Esophagus squamous epithelium (tissue), 5 donors: ENCODE measurements around the gene STRBP. TPM values are rescaled to one million over a fixed set of nuclear protein-coding genes. Genes with fewer than 3 reads are reported as not detected.

ENCODE experiments used
- DNase-seq: peaks from one replicate; lab custom pipeline; 2025; lab: John Stamatoyannopoulos, UW
- H3K27ac ChIP-seq, 4 donors: fragments of 200-600 bp; sonication (generic); one replicate each; pipeline ENCODE4 v1.5.1; 2016 to 2019; ENCODE audit warnings: mild to moderate bottlenecking in 1 of 4
- H3K27me3 ChIP-seq, 4 donors: fragments of 200-600 bp; sonication (generic); 1 replicate in 3 of 4; 2 replicates in 1 of 4; pipeline versions ENCODE4 v1.5.1 to v1.6.0; 2017 to 2021; ENCODE audit warnings: antibody characterized with exemption in 1 of 4
- H3K36me3 ChIP-seq, 3 donors: fragments of 200-600 bp; sonication (generic); one replicate each; pipeline ENCODE4 v1.5.1; 2016 to 2019
- H3K4me1 ChIP-seq, 3 donors: fragments of 200-600 bp; sonication (generic); one replicate each; pipeline ENCODE4 v1.5.1; 2017 to 2019
- H3K4me3 ChIP-seq, 4 donors: fragments of 200-600 bp; sonication (generic); 1 replicate in 3 of 4; 2 replicates in 1 of 4; pipeline ENCODE4 v1.5.1; 2016 to 2019; ENCODE audit warnings: mild to moderate bottlenecking in 2 of 4, moderate library complexity in 1 of 4
- H3K9me3 ChIP-seq, 3 donors: fragments of 200-600 bp; sonication (generic); one replicate each; pipeline ENCODE4 v1.5.1; 2016 to 2019
- CTCF ChIP-seq, 6 experiments: fragments of 450-650 bp in 4 of 6; fragments of 200-600 bp in 2 of 6; sonication (generic) in 2 of 6; IDR thresholded peaks; one replicate each; pipeline ENCODE4 v1.5.1; 2016 to 2019; ENCODE audit warnings: antibody characterized with exemption in 6 of 6, mild to moderate bottlenecking in 4 of 6, moderate library complexity in 4 of 6
- POLR2A ChIP-seq, 4 donors: fragments of 450-650 bp; IDR thresholded peaks; one replicate each; pipeline ENCODE4 v1.6.1; 2017; ENCODE audit warnings: antibody characterized with exemption in 4 of 4, mild to moderate bottlenecking in 4 of 4, moderate library complexity in 3 of 4
- WGBS, 2 donors: methylation state at CpG; one replicate each; pipeline ENCODE4 v1.1.5; 2018; 5-methylcytosine and 5-hydroxymethylcytosine counted together
- intact Hi-C: fragments of 100-400 bp; cut with DNase I; formaldehyde crosslinking; loops from one replicate; pipeline ENCODE4 v1.15.0; 2022
- total RNA-seq, 4 donors: library from RNA; depleted of rRNA; stranded (reverse); fragments of >200 nt; gene quantifications; one replicate each; pipeline ENCODE4 v1.1.0, GENCODE V29; 2016
- donor health status: DM: yes; HTN: yes; CAD: no.

STRBP gene
- total RNA-seq, 4 donors from 2014 or later, result 22.7 to 26.1 (median 23.6) TPM

- WGBS, 2 donors, result 93 to 100% methylated on average over 1 of the region's 1 CpG
- no peaks in the 10 kb centered on the region for H3K27me3 ChIP-seq
- H3K27ac ChIP-seq, result no peak overlapping the region
- no peak overlapping the region for H3K4me3 ChIP-seq
- TF ChIP-seq CTCF (IDR thresholded peaks at IDR 0.05), result no peak
- no peak for TF ChIP-seq POLR2A (IDR thresholded peaks at IDR 0.05)
- H3K36me3 ChIP-seq, result no peaks in the 10 kb centered on the region
- intact Hi-C loops, result no loop called here
- no peaks in the 10 kb centered on the region for H3K9me3 ChIP-seq
- H3K4me1 ChIP-seq, result peaks cover 0 to 10% (median 0%) of the 10 kb centered on the region in 3 donors
- DNase-seq, result no peak
Measured at GRCh38 chr9:123231421-123231820, 37.0 kb downstream of the STRBP start.

GRCh38 chr9:123228967-123229366 lies 39.4 kb downstream of the STRBP start:
- intact Hi-C loops, result no loop called here
- Histone ChIP-seq H3K36me3 (no peaks in the 10 kb centered on the region), H3K4me1 (peaks cover 0 to 35% (median 7%) of the 10 kb centered on the region in 3 donors), H3K27me3 (no peaks in the 10 kb centered on the region), H3K4me3 (no peak overlapping the region), H3K27ac (no peak overlapping the region), H3K9me3 (no peaks in the 10 kb centered on the region)
- WGBS, 2 donors, result 86 to 91% methylated on average over 4 of the region's 4 CpGs
- TF ChIP-seq POLR2A (IDR thresholded peaks at IDR 0.05), result no peak
- TF ChIP-seq CTCF (IDR thresholded peaks at IDR 0.05), result no peak
- no peak for DNase-seq

GRCh38 chr9:123225995-123226394 lies 42.4 kb downstream of the STRBP start:
- intact Hi-C loops, result no loop called here
- Histone ChIP-seq H3K27me3 (no peaks in the 10 kb centered on the region), H3K4me1 (peaks cover 0 to 30% (median 7%) of the 10 kb centered on the region in 3 donors), H3K36me3 (peaks cover 0 to 6% (median 0%) of the 10 kb centered on the region in 3 donors), H3K27ac (peak overlapping the region in 1 of 4 donors; percentile 72), H3K4me3 (no peak overlapping the region), H3K9me3 (no peaks in the 10 kb centered on the region)
- TF ChIP-seq POLR2A (IDR thresholded peaks at IDR 0.05) (no peak), CTCF (IDR thresholded peaks at IDR 0.05) (no peak)
- DNase-seq, result no peak
- 43 to 51% methylated on average over 4 of the region's 4 CpGs for WGBS, 2 donors

- no peak for TF ChIP-seq POLR2A (IDR thresholded peaks at IDR 0.05)
- peak in 5 of 6 experiments; percentile 32 to 64 (median 40) for TF ChIP-seq CTCF (IDR thresholded peaks at IDR 0.05)
- WGBS, 2 donors, result 7 to 9% methylated on average over 4 of the region's 4 CpGs
- no peak for DNase-seq
- intact Hi-C loops, result no loop called here
- peaks cover 0 to 30% (median 7%) of the 10 kb centered on the region in 3 donors for H3K4me1 ChIP-seq
- no peaks in the 10 kb centered on the region for H3K27me3 ChIP-seq
- H3K36me3 ChIP-seq, result peaks cover 0 to 6% (median 0%) of the 10 kb centered on the region in 3 donors
- no peak overlapping the region for H3K4me3 ChIP-seq
- H3K9me3 ChIP-seq, result no peaks in the 10 kb centered on the region
- peak overlapping the region in 3 of 4 donors; percentile 16 to 72 (median 71) for H3K27ac ChIP-seq
Measured at GRCh38 chr9:123225374-123225813, 43.0 kb downstream of the STRBP start.

GRCh38 chr9:123220127-123220526 lies 48.3 kb downstream of the STRBP start:
- no peak for DNase-seq

More at GRCh38 chr9:123220127-123220526, 48.3 kb downstream of the STRBP start:
- intact Hi-C loops, result no loop called here
- Histone ChIP-seq H3K27me3 (no peaks in the 10 kb centered on the region), H3K4me3 (no peak overlapping the region), H3K9me3 (no peaks in the 10 kb centered on the region), H3K27ac (no peak overlapping the region), H3K4me1 (peaks cover 0 to 23% (median 4%) of the 10 kb centered on the region in 3 donors), H3K36me3 (peaks cover 0 to 6% (median 0%) of the 10 kb centered on the region in 3 donors)
- TF ChIP-seq CTCF (IDR thresholded peaks at IDR 0.05) (no peak), POLR2A (IDR thresholded peaks at IDR 0.05) (no peak)
- WGBS, 2 donors, result 61 to 93% methylated on average over 2 of the region's 2 CpGs
